Keratinocyte (primary cell): ENCODE measurements around the gene SPTBN1. TPM values are rescaled to one million over a fixed set of nuclear protein-coding genes. Genes with fewer than 3 reads are reported as not detected.

Source experiments
- DNase-seq: peaks from one replicate; pipeline ENCODE4 v3.0.0-alpha.2; 2011; ENCODE audit warnings: low read depth, missing footprints, low spot score
- FAIRE-seq: peaks from 2 replicates; lab custom pipeline; 2011; peaks lifted over from hg19 to GRCh38; lab: Jason Lieb, UNC
- H2AFZ ChIP-seq: 2 replicates; pipeline ENCODE4 v1.6.0; 2012; ENCODE audit warnings: low read length, control low read depth, inconsistent platforms; ENCODE audit not compliant: control insufficient read depth
- H3K27ac ChIP-seq: 2 replicates; pipeline ENCODE4 v1.5.1; 2011; ENCODE audit warnings: low read length; ENCODE audit not compliant: control insufficient read depth, insufficient read depth
- H3K27me3 ChIP-seq: 3 replicates; pipeline ENCODE4 v1.6.0; 2011; ENCODE audit warnings: low read length; ENCODE audit not compliant: control insufficient read depth, insufficient read depth; ENCODE audit errors: extremely low read depth
- H3K36me3 ChIP-seq, 2 experiments: 2 replicates in 1 of 2; 3 replicates in 1 of 2; pipeline ENCODE4 v1.5.1; 2011; ENCODE audit warnings: low read length in 2 of 2, mild to moderate bottlenecking in 1 of 2; ENCODE audit not compliant: control insufficient read depth in 2 of 2, insufficient read depth in 2 of 2; ENCODE audit errors: extremely low read depth in 1 of 2
- H3K4me1 ChIP-seq: 3 replicates; pipeline ENCODE4 v1.5.1; 2011; ENCODE audit warnings: low read length; ENCODE audit not compliant: control insufficient read depth, insufficient read depth; ENCODE audit errors: extremely low read depth
- H3K4me2 ChIP-seq: 3 replicates; pipeline ENCODE4 v1.6.0; 2011; ENCODE audit warnings: low read depth, low read length; ENCODE audit not compliant: control insufficient read depth, insufficient read depth; ENCODE audit errors: extremely low read depth
- H3K4me3 ChIP-seq, 3 experiments: fragments of 200-600 bp in 1 of 3; sonication (generic) in 1 of 3; 2 replicates in 2 of 3; 3 replicates in 1 of 3; pipeline ENCODE4 v1.5.1; 2011 to 2016; ENCODE audit warnings: low read length in 3 of 3, mild to moderate bottlenecking in 3 of 3, control low read depth in 2 of 3, inconsistent platforms in 1 of 3, low read depth in 1 of 3, mixed read lengths in 1 of 3, mixed run types in 1 of 3, moderate library complexity in 1 of 3; ENCODE audit not compliant: control insufficient read depth in 2 of 3, insufficient read depth in 2 of 3; ENCODE audit errors: extremely low read depth in 1 of 3
- H3K79me2 ChIP-seq: 2 replicates; pipeline ENCODE4 v1.6.0; 2012; ENCODE audit warnings: low read length; ENCODE audit not compliant: control insufficient read depth, insufficient read depth
- H3K9ac ChIP-seq: 3 replicates; pipeline ENCODE4 v1.6.0; 2011; ENCODE audit warnings: low read length; ENCODE audit not compliant: control insufficient read depth, insufficient read depth; ENCODE audit errors: extremely low read depth
- H3K9me1 ChIP-seq: 3 replicates; pipeline ENCODE4 v1.6.0; 2011; ENCODE audit warnings: low read length; ENCODE audit not compliant: control insufficient read depth, insufficient read depth; ENCODE audit errors: extremely low read depth
- H3K9me3 ChIP-seq: 2 replicates; pipeline ENCODE4 v1.5.1; 2012; ENCODE audit warnings: low read depth, low read length; ENCODE audit not compliant: control insufficient read depth
- H4K20me1 ChIP-seq: 3 replicates; pipeline ENCODE4 v1.6.0; 2011; ENCODE audit warnings: low read length; ENCODE audit not compliant: control insufficient read depth, insufficient read depth; ENCODE audit errors: extremely low read depth
- EZH2 ChIP-seq: IDR thresholded peaks from one replicate; pipeline ENCODE4 v1.6.1; 2012; ENCODE audit warnings: inconsistent platforms, mild to moderate bottlenecking, low read length, moderate library complexity
- dilution Hi-C: fragments of 300-500 bp; cut with MboI; formaldehyde crosslinking; loops from one replicate; pipeline ENCODE4 v1.7.0; 2020; ENCODE audit warnings: low sequenced_read_pairs; ENCODE audit not compliant: extremely low pct_ligation_motif_present
- polyA plus RNA-seq, 5 experiments: library from polyadenylated mRNA; depleted of rRNA in 3 of 5; stranded (reverse) in 3 of 5; stranded (forward) in 1 of 5; unstranded in 1 of 5; fragments of >200 nt; gene quantifications; 1 replicate in 1 of 5; 2 replicates in 3 of 5; 3 replicates in 1 of 5; pipeline versions ENCODE4 v1.2.1 to v1.2.3, GENCODE V29; 2011 to 2012; ENCODE audit warnings: missing spikeins in 2 of 5, low read depth in 1 of 5, low replicate concordance in 1 of 5
- TF ChIP-seq, protein P1 (sequence below), 3 experiments: IDR thresholded peaks in 1 of 3; conservative IDR thresholded peaks in 1 of 3; optimal IDR thresholded peaks in 1 of 3; 2 replicates in 2 of 3; 3 replicates in 1 of 3; pipeline versions ENCODE3 to v1.5.1; 2011; ENCODE audit warnings: low read length in 3 of 3, mild to moderate bottlenecking in 3 of 3, moderate library complexity in 2 of 3, control low read depth in 1 of 3, inconsistent platforms in 1 of 3; ENCODE audit not compliant: insufficient read depth in 2 of 3; ENCODE audit errors: extremely low read depth in 1 of 3

SPTBN1 gene
- polyA plus RNA-seq, 1 donor (not counting 4 experiments of a cell fraction or from before 2014, with no cell fraction given): 40.0 TPM

DNA sequence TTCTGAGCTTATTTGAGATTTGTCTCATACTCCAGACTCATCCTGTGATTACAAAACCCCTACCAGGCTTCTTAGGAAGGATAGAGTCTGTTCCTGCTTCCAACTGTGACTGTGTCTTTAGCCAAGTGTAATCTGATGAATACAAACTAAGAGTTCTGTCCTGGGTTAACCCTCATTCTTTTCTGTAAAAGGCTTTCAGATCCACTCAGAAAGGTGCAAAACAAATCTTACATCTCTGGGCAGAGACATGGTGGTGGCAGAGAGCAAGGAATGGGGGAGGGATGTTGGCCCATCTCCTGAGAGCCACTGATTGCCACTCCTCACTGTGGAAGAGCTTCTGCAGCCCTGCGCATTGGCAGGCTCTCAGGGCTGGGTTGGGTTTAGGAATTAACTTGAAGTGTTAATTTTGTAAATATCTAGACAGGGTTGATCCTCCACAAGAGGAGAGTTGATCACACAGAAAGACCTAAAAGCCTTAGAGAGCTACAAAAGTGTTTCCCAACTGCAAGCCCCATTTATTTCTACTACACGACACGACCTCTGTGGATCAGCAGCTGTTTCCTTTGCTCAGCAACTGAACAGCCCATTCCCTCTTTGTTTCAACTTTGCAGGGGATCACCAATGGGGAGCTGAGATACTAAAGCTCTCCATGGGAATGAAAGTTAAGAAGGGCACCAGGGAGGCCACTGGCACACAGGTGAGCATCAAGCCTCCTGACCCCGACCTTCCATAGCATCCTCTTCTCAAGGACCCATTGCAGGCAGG is 23.7 kb upstream of the SPTBN1 start:
- Histone ChIP-seq H3K27me3 (no peaks in the 10 kb centered on the region), H3K36me3 (no peaks in the 10 kb centered on the region), H3K9me3 (no peaks in the 10 kb centered on the region), H3K4me3 (no peak overlapping the region), H3K27ac (no peak overlapping the region), H2AFZ (no peak overlapping the region), H3K4me1 (no peaks in the 10 kb centered on the region), H3K79me2 (no peaks in the 10 kb centered on the region), H4K20me1 (no peaks in the 10 kb centered on the region), H3K9me1 (no peaks in the 10 kb centered on the region), H3K9ac (no peak overlapping the region), H3K4me2 (no peak overlapping the region)
- no peak for FAIRE-seq
- no peak for DNase-seq
- no peak for TF ChIP-seq EZH2
- TF ChIP-seq, protein P1, sequence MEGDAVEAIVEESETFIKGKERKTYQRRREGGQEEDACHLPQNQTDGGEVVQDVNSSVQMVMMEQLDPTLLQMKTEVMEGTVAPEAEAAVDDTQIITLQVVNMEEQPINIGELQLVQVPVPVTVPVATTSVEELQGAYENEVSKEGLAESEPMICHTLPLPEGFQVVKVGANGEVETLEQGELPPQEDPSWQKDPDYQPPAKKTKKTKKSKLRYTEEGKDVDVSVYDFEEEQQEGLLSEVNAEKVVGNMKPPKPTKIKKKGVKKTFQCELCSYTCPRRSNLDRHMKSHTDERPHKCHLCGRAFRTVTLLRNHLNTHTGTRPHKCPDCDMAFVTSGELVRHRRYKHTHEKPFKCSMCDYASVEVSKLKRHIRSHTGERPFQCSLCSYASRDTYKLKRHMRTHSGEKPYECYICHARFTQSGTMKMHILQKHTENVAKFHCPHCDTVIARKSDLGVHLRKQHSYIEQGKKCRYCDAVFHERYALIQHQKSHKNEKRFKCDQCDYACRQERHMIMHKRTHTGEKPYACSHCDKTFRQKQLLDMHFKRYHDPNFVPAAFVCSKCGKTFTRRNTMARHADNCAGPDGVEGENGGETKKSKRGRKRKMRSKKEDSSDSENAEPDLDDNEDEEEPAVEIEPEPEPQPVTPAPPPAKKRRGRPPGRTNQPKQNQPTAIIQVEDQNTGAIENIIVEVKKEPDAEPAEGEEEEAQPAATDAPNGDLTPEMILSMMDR (optimal IDR thresholded peaks at IDR 0.05 in 1 of 3, IDR thresholded peaks at IDR 0.05 in 1 of 3, conservative IDR thresholded peaks at IDR 0.05 in 1 of 3; ENCODE audit: extremely low read depth in 1 of 3, insufficient read depth in 2 of 3, low read length in 3 of 3): no peak
- dilution Hi-C loops: no loop called here

DNA sequence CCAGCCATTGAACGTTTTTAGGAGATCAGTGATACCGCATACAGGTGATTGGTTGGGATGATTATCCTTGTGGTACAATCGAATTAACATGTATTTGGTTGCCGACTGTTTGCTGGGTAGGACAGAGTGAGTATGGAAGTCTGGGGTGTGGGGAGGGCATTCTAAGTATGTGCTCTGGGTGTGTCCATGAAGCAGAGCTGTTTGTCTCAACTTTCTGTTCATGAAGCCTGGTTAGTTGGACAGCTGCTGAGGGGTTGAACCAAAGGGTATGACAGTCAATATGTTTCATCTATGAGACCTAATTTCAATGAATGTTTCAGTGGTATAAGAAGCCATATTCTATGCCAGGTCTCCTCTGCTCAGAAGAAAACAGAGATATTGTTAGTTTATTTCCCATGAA is 21.9 kb upstream of the SPTBN1 start:
- H4K20me1 ChIP-seq: no peaks in the 10 kb centered on the region
- dilution Hi-C loops: no loop called here
- H3K9me3 ChIP-seq: no peaks in the 10 kb centered on the region
- H3K4me2 ChIP-seq: no peak overlapping the region
- DNase-seq: no peak
- H3K4me3 ChIP-seq: no peak overlapping the region
- H3K36me3 ChIP-seq: no peaks in the 10 kb centered on the region
- H3K27me3 ChIP-seq: no peaks in the 10 kb centered on the region
- no peaks in the 10 kb centered on the region for H3K79me2 ChIP-seq
- TF ChIP-seq, protein P1 (optimal IDR thresholded peaks at IDR 0.05 in 1 of 3, IDR thresholded peaks at IDR 0.05 in 1 of 3, conservative IDR thresholded peaks at IDR 0.05 in 1 of 3; ENCODE audit: extremely low read depth in 1 of 3, insufficient read depth in 2 of 3, low read length in 3 of 3): no peak
- TF ChIP-seq EZH2: no peak
- no peak overlapping the region for H2AFZ ChIP-seq
- FAIRE-seq: no peak
- H3K27ac ChIP-seq: no peak overlapping the region
- no peak overlapping the region for H3K9ac ChIP-seq
- no peaks in the 10 kb centered on the region for H3K4me1 ChIP-seq
- no peaks in the 10 kb centered on the region for H3K9me1 ChIP-seq
